ENCODE results near the gene CABLES1. TPM values are rescaled to one million over a fixed set of nuclear protein-coding genes. Genes with fewer than 3 reads are reported as not detected.
"Not testable (repeated sequence)": the region's sequence is repeated elsewhere in the genome, so short reads cannot be mapped to it uniquely, and the experiment has no call there.

CABLES1 gene
- total and polyA plus RNA-seq, 2 experiments from 2014 or later = 1.3 to 8.9 TPM

GRCh38 chr18:23095463-23095862, 39.8 kb upstream of the CABLES1 start:
- no peaks in the 10 kb centered on the region for H3K9me3 ChIP-seq (ENCODE audit: low read depth)
- no peak overlapping the region for H3K4me2 ChIP-seq (ENCODE audit: unreplicated experiment)
- H3K9ac ChIP-seq = no peak overlapping the region
- peaks cover 12% of the 10 kb centered on the region for H3K4me1 ChIP-seq (ENCODE audit: insufficient read depth)
- no peak for TF ChIP-seq EZH2 (IDR thresholded peaks at IDR 0.05; ENCODE audit: insufficient read depth, poor library complexity, severe bottlenecking)
- TF ChIP-seq EZH2phosphoT487 (IDR thresholded peaks at IDR 0.05; ENCODE audit: insufficient read depth, low read depth) = no peak
- in situ Hi-C loops (cut with MboI) = no loop called here
- H3K79me2 ChIP-seq (ENCODE audit: insufficient read depth) = no peaks in the 10 kb centered on the region
- WGBS, 2 experiments (ENCODE audit: low coverage in 1 of 2, low lambda C conversion rate in 2 of 2, missing lambda C conversion rate in 2 of 2) = 94 to 96% methylated on average over 6 of the region's 6 CpGs
- no peaks in the 10 kb centered on the region for H3K36me3 ChIP-seq (ENCODE audit: low read depth)
- no peaks in the 10 kb centered on the region for H3K27me3 ChIP-seq (replicated peaks; ENCODE audit: insufficient read depth)
- no peak overlapping the region for H2AFZ ChIP-seq
- no peaks in the 10 kb centered on the region for H4K20me1 ChIP-seq (ENCODE audit: insufficient read depth)
- H3K27ac ChIP-seq = no peak overlapping the region
- DNase-seq = no peak
- H3F3A ChIP-seq (ENCODE audit: insufficient read depth) = no peaks in the 10 kb centered on the region; the same call in 1 of the 2 replicates
- no peaks in the 10 kb centered on the region for H3K9me2 ChIP-seq (ENCODE audit: insufficient read depth)
- no peak overlapping the region for H3K4me3 ChIP-seq

- H3K9me3 ChIP-seq (ENCODE audit: low read depth); H3K36me3 ChIP-seq (ENCODE audit: low read depth); H3K9me2 ChIP-seq (ENCODE audit: insufficient read depth); H3K9ac ChIP-seq; H3F3A ChIP-seq (ENCODE audit: insufficient read depth); H3K27ac ChIP-seq; H3K4me2 ChIP-seq (ENCODE audit: unreplicated experiment); H3K4me1 ChIP-seq (ENCODE audit: insufficient read depth); H2AFZ ChIP-seq; in situ Hi-C loops (cut with MboI); DNase-seq; H3K79me2 ChIP-seq (ENCODE audit: insufficient read depth); H3K27me3 ChIP-seq (replicated peaks; ENCODE audit: insufficient read depth); H3K4me3 ChIP-seq; H4K20me1 ChIP-seq (ENCODE audit: insufficient read depth): not testable (repeated sequence)
- 91 to 95% methylated on average over 8 of the region's 8 CpGs for WGBS, 2 experiments (ENCODE audit: low coverage in 1 of 2, low lambda C conversion rate in 2 of 2, missing lambda C conversion rate in 2 of 2)
These were observed 38.3 kb upstream of the CABLES1 start for GRCh38 chr18:23097016-23097415.

- Histone ChIP-seq H3K4me3 (no peak overlapping the region), H3K9me2 (ENCODE audit: insufficient read depth) (no peaks in the 10 kb centered on the region), H3K36me3 (ENCODE audit: low read depth) (no peaks in the 10 kb centered on the region), H3K9ac (no peak overlapping the region), H2AFZ (no peak overlapping the region), H3F3A (ENCODE audit: insufficient read depth) (no peaks in the 10 kb centered on the region), H3K9me3 (ENCODE audit: low read depth) (no peaks in the 10 kb centered on the region), H3K27ac (no peak overlapping the region), H3K4me2 (ENCODE audit: unreplicated experiment) (no peak overlapping the region), H3K79me2 (ENCODE audit: insufficient read depth) (no peaks in the 10 kb centered on the region), H3K27me3 (replicated peaks; ENCODE audit: insufficient read depth) (no peaks in the 10 kb centered on the region), H4K20me1 (ENCODE audit: insufficient read depth) (no peaks in the 10 kb centered on the region), H3K4me1 (ENCODE audit: insufficient read depth) (no peaks in the 10 kb centered on the region)
- DNase-seq = no peak
- 93 to 94% methylated on average over 5 of the region's 5 CpGs for WGBS, 2 experiments (ENCODE audit: low coverage in 1 of 2, low lambda C conversion rate in 2 of 2, missing lambda C conversion rate in 2 of 2)
- in situ Hi-C loops (cut with MboI) = no loop called here
- TF ChIP-seq EZH2phosphoT487 (IDR thresholded peaks at IDR 0.05; ENCODE audit: insufficient read depth, low read depth) (no peak), EZH2 (IDR thresholded peaks at IDR 0.05; ENCODE audit: insufficient read depth, poor library complexity, severe bottlenecking) (no peak)
These were observed 35.7 kb upstream of the CABLES1 start for GRCh38 chr18:23099621-23100020.

GRCh38 chr18:23101861-23102432, 33.3 kb upstream of the CABLES1 start:
- no peak overlapping the region for H3K4me2 ChIP-seq (ENCODE audit: unreplicated experiment)
- H3K9ac ChIP-seq = no peak overlapping the region
- H3K79me2 ChIP-seq (ENCODE audit: insufficient read depth) = no peaks in the 10 kb centered on the region
- H3K4me1 ChIP-seq (ENCODE audit: insufficient read depth) = peaks cover 12% of the 10 kb centered on the region
- no peak overlapping the region for H2AFZ ChIP-seq
- no peaks in the 10 kb centered on the region for H3K9me2 ChIP-seq (ENCODE audit: insufficient read depth)
- DNase-seq = no peak
- H3K27ac ChIP-seq = no peak overlapping the region
- no peak overlapping the region for H3K4me3 ChIP-seq
- 88 to 92% methylated on average over 12 of the region's 12 CpGs for WGBS, 2 experiments (ENCODE audit: low coverage in 1 of 2, low lambda C conversion rate in 2 of 2, missing lambda C conversion rate in 2 of 2)
- no peaks in the 10 kb centered on the region for H4K20me1 ChIP-seq (ENCODE audit: insufficient read depth)
- H3K27me3 ChIP-seq (replicated peaks; ENCODE audit: insufficient read depth) = no peaks in the 10 kb centered on the region
- H3K9me3 ChIP-seq (ENCODE audit: low read depth) = no peaks in the 10 kb centered on the region
- in situ Hi-C loops (cut with MboI) = no loop called here
- no peaks in the 10 kb centered on the region for H3K36me3 ChIP-seq (ENCODE audit: low read depth)
- no peak for TF ChIP-seq EZH2 (IDR thresholded peaks at IDR 0.05; ENCODE audit: insufficient read depth, poor library complexity, severe bottlenecking)
- no peak for TF ChIP-seq EZH2phosphoT487 (IDR thresholded peaks at IDR 0.05; ENCODE audit: insufficient read depth, low read depth)
- H3F3A ChIP-seq (ENCODE audit: insufficient read depth) = peaks cover 10% of the 10 kb centered on the region

All from GM23248 (cell line).